DOHH2 (cell line): ENCODE data around the gene PDILT.

Source experiments
- H3F3A ChIP-seq: fragments of 200-600 bp; sonication (generic), shearing (Covaris generic); 2 replicates; pipeline ENCODE4 v1.6.0; 2016; ENCODE audit warnings: antibody characterized with exemption, mild to moderate bottlenecking; ENCODE audit not compliant: control insufficient read depth, insufficient read depth
- H3K27ac ChIP-seq: fragments of 200-600 bp; sonication (generic); 2 replicates; pipeline ENCODE4 v1.5.1; 2014; ENCODE audit warnings: low read depth, mild to moderate bottlenecking, low read length, moderate library complexity
- H3K27me3 ChIP-seq: fragments of 200-600 bp; sonication (generic); 2 replicates; pipeline ENCODE4 v1.6.1; 2014; ENCODE audit warnings: mild to moderate bottlenecking, low read length, mixed read lengths; ENCODE audit not compliant: control insufficient read depth
- H3K36me3 ChIP-seq: fragments of 200-600 bp; sonication (generic); 2 replicates; pipeline ENCODE4 v1.6.1; 2014; ENCODE audit warnings: mild to moderate bottlenecking, low read length, moderate library complexity, mixed read lengths; ENCODE audit not compliant: control insufficient read depth
- H3K4me1 ChIP-seq: fragments of 200-600 bp; sonication (generic); 2 replicates; pipeline ENCODE4 v1.6.1; 2014; ENCODE audit warnings: mild to moderate bottlenecking, low read length, mixed read lengths; ENCODE audit not compliant: control insufficient read depth
- H3K4me2 ChIP-seq: fragments of 200-600 bp; sonication (generic); 2 replicates; pipeline ENCODE4 v1.6.0; 2014; ENCODE audit warnings: mild to moderate bottlenecking, low read length, moderate library complexity
- H3K4me3 ChIP-seq: fragments of 200-600 bp; sonication (generic); 2 replicates; pipeline ENCODE4 v1.5.1; 2014; ENCODE audit warnings: mild to moderate bottlenecking, low read length, mixed read lengths
- H3K79me2 ChIP-seq: fragments of 200-600 bp; sonication (generic); 2 replicates; pipeline ENCODE4 v1.6.1; 2014; ENCODE audit warnings: mild to moderate bottlenecking, low read length, mixed read lengths; ENCODE audit not compliant: control insufficient read depth
- H3K9me2 ChIP-seq: fragments of 200-600 bp; sonication (generic); replicated peaks from 2 replicates; pipeline ENCODE4 v1.6.1; 2014; ENCODE audit warnings: mild to moderate bottlenecking, low read length, mixed read lengths; ENCODE audit not compliant: control insufficient read depth
- H3K9me3 ChIP-seq: fragments of 200-600 bp; sonication (generic); 2 replicates; pipeline ENCODE4 v1.6.1; 2014; ENCODE audit warnings: antibody characterized with exemption, low read length, mixed read lengths; ENCODE audit not compliant: control insufficient read depth, insufficient read depth
- H4K20me1 ChIP-seq: fragments of 200-600 bp; sonication (generic); 2 replicates; pipeline ENCODE4 v1.6.0; 2014; ENCODE audit warnings: low read depth, mild to moderate bottlenecking, antibody characterized with exemption, low read length, moderate library complexity; ENCODE audit not compliant: control insufficient read depth, insufficient read depth
- EZH2phosphoT487 ChIP-seq: fragments of 200-600 bp; sonication (generic); IDR thresholded peaks from 2 replicates; pipeline ENCODE4 v1.6.1; 2017; ENCODE audit warnings: borderline replicate concordance, mild to moderate bottlenecking, antibody characterized with exemption, low read length, moderate library complexity, mixed read lengths
- TF ChIP-seq, protein P1 (sequence below): fragments of 200-600 bp; sonication (generic); IDR thresholded peaks from one replicate; pipeline ENCODE4 v1.5.1; 2014; ENCODE audit warnings: antibody characterized with exemption, mild to moderate bottlenecking, low read depth, low read length; ENCODE audit not compliant: poor library complexity, severe bottlenecking

Gene PDILT

DNA sequence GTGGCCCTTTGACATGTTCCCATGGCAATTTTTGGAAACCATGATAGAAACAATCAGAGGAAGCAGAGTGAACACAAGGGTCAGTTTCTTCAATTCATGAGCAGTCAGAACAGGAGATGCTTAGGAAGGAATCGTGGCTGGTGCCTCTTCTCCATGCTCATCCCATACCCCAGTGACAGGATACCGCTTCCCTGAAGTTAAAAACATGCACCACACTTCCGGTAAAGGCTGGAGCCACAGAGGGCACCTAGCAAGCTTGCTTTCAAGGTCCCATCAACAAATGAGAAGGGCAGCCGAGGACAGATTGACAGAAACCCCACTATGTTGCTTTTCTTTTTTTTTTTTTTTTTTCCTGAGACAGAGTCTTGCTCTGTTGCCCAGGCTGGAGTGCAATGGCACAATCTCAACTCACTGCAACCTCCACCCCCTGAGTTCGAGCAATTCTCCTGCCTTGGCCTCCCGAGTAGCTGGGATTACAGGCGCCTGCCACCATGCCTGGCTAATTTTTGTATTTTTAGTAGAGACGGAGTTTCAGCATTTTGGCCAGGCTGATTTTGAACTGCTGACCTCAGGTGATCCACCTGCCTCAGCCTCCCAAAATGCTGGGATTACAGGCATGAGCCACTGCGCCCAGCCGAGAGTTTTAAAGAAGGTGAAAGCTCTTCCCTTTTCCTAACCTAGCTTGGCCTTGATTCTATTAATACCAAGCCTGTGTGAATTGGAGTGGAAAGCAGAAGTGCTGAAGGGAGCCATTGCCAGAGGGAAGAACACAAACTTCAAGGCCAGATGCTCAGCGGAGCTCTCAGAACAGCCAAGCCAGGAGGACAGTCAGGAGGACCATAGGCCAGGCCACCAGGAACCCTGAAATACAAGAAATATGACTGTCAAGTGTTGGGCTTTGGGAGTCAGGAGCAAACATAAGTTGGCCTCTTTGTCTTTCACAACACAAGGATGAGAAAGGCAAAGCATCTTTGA is 93.8 kb downstream of the PDILT start:
- H3K4me2 ChIP-seq, result no peak overlapping the region
- H3K9me2 ChIP-seq, result no peaks in the 10 kb centered on the region
- no peaks in the 10 kb centered on the region for H3K9me3 ChIP-seq
- H3K4me3 ChIP-seq, result no peak overlapping the region
- no peaks in the 10 kb centered on the region for H3K27me3 ChIP-seq
- H3K36me3 ChIP-seq, result no peaks in the 10 kb centered on the region
- no peaks in the 10 kb centered on the region for H3K79me2 ChIP-seq
- no peaks in the 10 kb centered on the region for H4K20me1 ChIP-seq
- no peaks in the 10 kb centered on the region for H3K4me1 ChIP-seq
- TF ChIP-seq EZH2phosphoT487, result no peak
- TF ChIP-seq, protein P1, sequence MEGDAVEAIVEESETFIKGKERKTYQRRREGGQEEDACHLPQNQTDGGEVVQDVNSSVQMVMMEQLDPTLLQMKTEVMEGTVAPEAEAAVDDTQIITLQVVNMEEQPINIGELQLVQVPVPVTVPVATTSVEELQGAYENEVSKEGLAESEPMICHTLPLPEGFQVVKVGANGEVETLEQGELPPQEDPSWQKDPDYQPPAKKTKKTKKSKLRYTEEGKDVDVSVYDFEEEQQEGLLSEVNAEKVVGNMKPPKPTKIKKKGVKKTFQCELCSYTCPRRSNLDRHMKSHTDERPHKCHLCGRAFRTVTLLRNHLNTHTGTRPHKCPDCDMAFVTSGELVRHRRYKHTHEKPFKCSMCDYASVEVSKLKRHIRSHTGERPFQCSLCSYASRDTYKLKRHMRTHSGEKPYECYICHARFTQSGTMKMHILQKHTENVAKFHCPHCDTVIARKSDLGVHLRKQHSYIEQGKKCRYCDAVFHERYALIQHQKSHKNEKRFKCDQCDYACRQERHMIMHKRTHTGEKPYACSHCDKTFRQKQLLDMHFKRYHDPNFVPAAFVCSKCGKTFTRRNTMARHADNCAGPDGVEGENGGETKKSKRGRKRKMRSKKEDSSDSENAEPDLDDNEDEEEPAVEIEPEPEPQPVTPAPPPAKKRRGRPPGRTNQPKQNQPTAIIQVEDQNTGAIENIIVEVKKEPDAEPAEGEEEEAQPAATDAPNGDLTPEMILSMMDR, result no peak
- no peaks in the 10 kb centered on the region for H3F3A ChIP-seq
- H3K27ac ChIP-seq, result no peak overlapping the region

DNA sequence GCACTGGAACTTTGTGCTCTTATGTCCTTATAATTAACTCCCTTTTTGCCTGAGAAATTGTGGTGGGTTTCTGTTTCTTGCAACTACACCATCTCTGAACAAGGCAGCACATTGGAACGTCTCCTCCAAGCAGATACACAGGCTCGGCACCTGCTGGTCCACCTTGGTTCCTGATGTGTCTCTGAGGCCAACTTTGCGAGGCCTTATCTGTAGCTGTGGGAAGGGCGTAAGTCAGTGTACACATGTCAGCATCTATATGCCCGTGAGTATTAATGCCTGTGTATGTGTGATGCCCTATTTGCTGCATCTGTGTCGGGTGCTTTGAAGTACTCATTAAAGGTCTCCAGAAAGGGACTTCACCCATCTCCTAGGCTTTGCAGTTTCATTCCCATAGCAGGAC is 94.8 kb downstream of the PDILT start:
- Histone ChIP-seq H3K27me3 (no peaks in the 10 kb centered on the region), H3K36me3 (no peaks in the 10 kb centered on the region), H4K20me1 (no peaks in the 10 kb centered on the region), H3K4me2 (no peak overlapping the region), H3K79me2 (no peaks in the 10 kb centered on the region), H3F3A (no peaks in the 10 kb centered on the region), H3K27ac (no peak overlapping the region), H3K4me3 (no peak overlapping the region), H3K9me3 (no peaks in the 10 kb centered on the region), H3K9me2 (no peaks in the 10 kb centered on the region), H3K4me1 (no peaks in the 10 kb centered on the region)
- TF ChIP-seq EZH2phosphoT487, result no peak
- TF ChIP-seq, protein P1, result no peak
